Measurements from ENCODE around the gene ZNF205. TPM values are rescaled to one million over a fixed set of nuclear protein-coding genes. Genes with fewer than 3 reads are reported as not detected.

ZNF205 gene
- total and polyA plus RNA-seq, 2 of the 4 experiments (the other 2 are of a cell fraction), result 8.2 to 12.7 TPM

DNA sequence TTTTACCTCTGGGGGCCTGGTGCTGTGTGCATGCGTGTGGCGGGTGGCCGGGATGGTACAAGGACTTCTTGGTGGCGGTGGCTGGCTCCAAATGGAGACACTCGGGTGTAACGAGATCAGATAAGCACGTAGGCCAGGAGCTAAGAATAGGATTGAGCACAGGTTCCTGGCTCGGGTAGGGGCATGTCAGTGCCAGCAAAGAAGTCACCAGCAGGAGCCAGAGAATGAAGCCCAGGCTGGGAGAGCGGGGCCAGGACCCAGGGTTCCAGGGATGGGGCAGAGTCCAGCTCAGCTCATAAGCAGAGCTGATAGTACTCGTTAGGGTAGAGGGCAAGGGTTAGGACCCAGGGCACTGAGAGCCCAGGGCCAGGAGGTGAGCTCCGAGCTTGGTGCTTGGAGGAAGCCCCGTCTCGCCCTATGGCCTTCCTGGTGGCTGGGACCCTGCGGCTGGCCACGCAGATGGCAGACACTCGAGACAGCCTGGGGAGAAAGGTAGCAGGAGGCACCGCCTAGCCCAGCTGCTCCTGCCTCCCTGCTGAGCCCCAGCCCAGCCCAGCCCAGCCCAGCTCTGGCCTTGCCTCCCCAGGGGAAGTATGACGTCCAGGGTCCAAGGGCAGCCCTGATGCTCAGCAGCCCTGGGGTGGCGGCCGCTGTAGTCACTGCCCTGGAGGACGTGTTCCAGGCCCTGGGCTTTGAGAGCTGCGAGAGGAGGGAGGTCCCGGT lies 31.4 kb downstream of the ZNF205 start:
- ATAC-seq (ENCODE audit: low read depth), result no peak
- in situ Hi-C loops (cut with MboI; ENCODE audit: low sequenced_read_pairs), result no loop called here

More for the DNA sequence above, 31.4 kb downstream of the ZNF205 start:
- Histone ChIP-seq H2AK9ac (replicated peaks; ENCODE audit: low read depth, low read length, poor library complexity) (no peak overlapping the region), H3K9me1 (ENCODE audit: insufficient read depth, low read length) (0 out of 2 replicates have a peak, but pooled peaks cover 3% of the 10 kb centered on the region), H4K5ac (ENCODE audit: low read depth, low read length) (no peak overlapping the region), H3K9me3 (ENCODE audit: control insufficient read depth, insufficient read depth, low read length) (no peaks in the 10 kb centered on the region), H3K14ac (replicated peaks; ENCODE audit: low read depth, low read length) (no peak overlapping the region), H2BK120ac (ENCODE audit: low read depth, low read length) (no peak overlapping the region), H2BK15ac (ENCODE audit: low read depth, low read length) (no peak overlapping the region), H4K20me1 (ENCODE audit: insufficient read depth, low read length) (no peaks in the 10 kb centered on the region), H3K79me1 (ENCODE audit: low read depth in 1 of 2, low read length in 2 of 2) (peaks cover 0 to 7% of the 10 kb centered on the region in 2 experiments; a peak in 2 of 4 replicates), H2BK20ac (ENCODE audit: low read depth, low read length) (no peak overlapping the region), H3K27ac (ENCODE audit: insufficient read depth, low read length) (no peak overlapping the region), H3K36me3 (ENCODE audit: control insufficient read depth, insufficient read depth, low read length) (peaks cover 18% of the 10 kb centered on the region), H3K23ac (ENCODE audit: low read depth, low read length) (no peak overlapping the region), H3K4ac (ENCODE audit: low read depth, low read length) (no peak overlapping the region), H2AFZ (replicated peaks; ENCODE audit: low read length, poor library complexity) (no peak overlapping the region), H3K27me3 (ENCODE audit: control insufficient read depth, insufficient read depth, low read length) (no peaks in the 10 kb centered on the region), H3K4me1 (ENCODE audit: control insufficient read depth, insufficient read depth, low read length) (peaks cover 3% of the 10 kb centered on the region), H3K4me3 (ENCODE audit: insufficient read depth, low read depth, low read length) (no peak overlapping the region), H4K8ac (ENCODE audit: low read depth in 2 of 2, low read length in 2 of 2) (no peak overlapping the region), H3K4me2 (ENCODE audit: low read depth, low read length) (no peak overlapping the region), H3K18ac (ENCODE audit: low read depth, low read length) (no peak overlapping the region), H2BK5ac (ENCODE audit: low read depth, low read length, poor library complexity, severe bottlenecking) (no peak overlapping the region), H3K56ac (ENCODE audit: extremely low read depth, insufficient read depth, low read length) (no peak overlapping the region), H4K91ac (ENCODE audit: insufficient read depth, low read depth, low read length) (no peak overlapping the region), H2AK5ac (ENCODE audit: low read depth, low read length) (no peak overlapping the region), H3K9ac (ENCODE audit: low read depth, low read length) (no peak overlapping the region)
- CTCF ChIA-PET, result no interaction called here
- dilution Hi-C loops (cut with HindIII; ENCODE audit: low sequenced_read_pairs, unreplicated experiment), result no loop called here
- TF ChIP-seq NFE2L2 (IDR thresholded peaks at IDR 0.05; ENCODE audit: low read depth, low read length) (no peak), RFX5 (IDR thresholded peaks at IDR 0.05; ENCODE audit: low read depth, low read length) (no peak), RAD21 (IDR thresholded peaks at IDR 0.05; ENCODE audit: low read length) (no peak), FOS (IDR thresholded peaks at IDR 0.05; ENCODE audit: low read depth, low read length) (no peak), RCOR1 (IDR thresholded peaks at IDR 0.05; ENCODE audit: insufficient replicate concordance, low read length) (no peak), MAFK (IDR thresholded peaks at IDR 0.05; ENCODE audit: low read depth, low read length) (no peak), MAZ (IDR thresholded peaks at IDR 0.05; ENCODE audit: borderline replicate concordance, low read depth, low read length) (no peak), CHD1 (IDR thresholded peaks at IDR 0.05; ENCODE audit: low read depth, low read length) (no peak), POLR2A (IDR thresholded peaks at IDR 0.05; ENCODE audit: low read depth, low read length) (no peak), MXI1 (IDR thresholded peaks at IDR 0.05; ENCODE audit: borderline replicate concordance, low read depth, low read length) (no peak), BHLHE40 (IDR thresholded peaks at IDR 0.05; ENCODE audit: low read depth, low read length) (no peak)
- BruUV-seq (replicated peaks), result no TSS peak
- no peak for DNase-seq
- 83% methylated on average over 17 of the region's 23 CpGs; no CpG with 5 or more reads in 1 of the 2 experiments for WGBS, 2 experiments (ENCODE audit: extremely low coverage in 2 of 2, insufficient read length in 1 of 2)
- intact Hi-C loops (cut with micrococcal nuclease), result no loop called here
- POLR2A ChIA-PET (ENCODE audit: unreplicated experiment), result no interaction called here
